GM18505 (cell line): Measurements from ENCODE around the gene HID1.

ENCODE experiments used
- ATAC-seq: cut with Tn5 transposase; IDR thresholded peaks from one replicate; pipeline ENCODE4 v1.9.1; 2021; ENCODE audit not compliant: unreplicated experiment
- POLR2A ChIP-seq: IDR thresholded peaks from 4 replicates; pipeline ENCODE4 v1.6.1; 2011; ENCODE audit warnings: borderline replicate concordance; ENCODE audit not compliant: insufficient read depth, insufficient read length; ENCODE audit errors: extremely low read depth

The HID1 gene

GRCh38 chr17:74939534-74939933 lies 33.0 kb downstream of the HID1 start:
- ATAC-seq: no peak
- TF ChIP-seq POLR2A: no peak

GRCh38 chr17:74938194-74938950 lies 34.2 kb downstream of the HID1 start:
- TF ChIP-seq POLR2A: no peak
- ATAC-seq: no peak

GRCh38 chr17:74937064-74938051 lies 35.2 kb downstream of the HID1 start:
- ATAC-seq: no peak
- no peak for TF ChIP-seq POLR2A

GRCh38 chr17:74936470-74936799 lies 36.1 kb downstream of the HID1 start:
- ATAC-seq: no peak
- no peak for TF ChIP-seq POLR2A

- no peak for ATAC-seq
- TF ChIP-seq POLR2A: no peak
Measured at GRCh38 chr17:74935585-74936469, 36.7 kb downstream of the HID1 start, which contains the start of gene OTOP3. Gene OTOP3, plus strand, starts transcription at chr17:74935898. Its CDS starts 24 bp downstream, at chr17:74935922.

GRCh38 chr17:74935048-74935447 lies 37.5 kb downstream of the HID1 start:
- no peak for ATAC-seq
- TF ChIP-seq POLR2A: no peak

GRCh38 chr17:74930535-74931036 lies 42.0 kb downstream of the HID1 start:
- no peak for ATAC-seq
- TF ChIP-seq POLR2A: no peak

GRCh38 chr17:74928786-74929185 lies 43.8 kb downstream of the HID1 start:
- no peak for ATAC-seq
- TF ChIP-seq POLR2A: no peak

- no peak for TF ChIP-seq POLR2A
- ATAC-seq: no peak
Measured at GRCh38 chr17:74925242-74925641, 47.3 kb downstream of the HID1 start.

GRCh38 chr17:74924250-74924948 lies 48.2 kb downstream of the HID1 start, which contains the start of gene OTOP2:
Gene OTOP2, plus strand, starts transcription at chr17:74924273. Its CDS starts 360 bp downstream, at chr17:74924633.
- no peak for ATAC-seq
- no peak for TF ChIP-seq POLR2A

GRCh38 chr17:74923538-74924249 lies 48.9 kb downstream of the HID1 start:
- ATAC-seq: no peak
- TF ChIP-seq POLR2A: no peak
